Trophoblast cell (in vitro differentiated cells and primary cell): ENCODE results near the gene ACP5.
A peak's percentile ranks its signal among the peaks of the same experiment; 100 is the strongest.

ENCODE experiments used
- DNase-seq, 2 donors: peaks; one replicate each; pipeline ENCODE4 v3.0.0-alpha.2; 2016
- H2AFZ ChIP-seq: 2 replicates; pipeline ENCODE4 v1.6.1; 2013; ENCODE audit warnings: low read length, moderate library complexity, mild to moderate bottlenecking; ENCODE audit not compliant: insufficient read depth, poor library complexity
- H2AK5ac ChIP-seq: 2 replicates; pipeline ENCODE4 v1.6.1; 2013; ENCODE audit warnings: mild to moderate bottlenecking, low read length
- H2BK120ac ChIP-seq: 2 replicates; pipeline ENCODE4 v1.6.1; 2013; ENCODE audit warnings: low read length, mild to moderate bottlenecking, moderate library complexity; ENCODE audit not compliant: insufficient read depth, poor library complexity
- H2BK12ac ChIP-seq: 2 replicates; pipeline ENCODE4 v1.6.1; 2013; ENCODE audit warnings: mild to moderate bottlenecking, low read length, moderate library complexity
- H2BK5ac ChIP-seq: 2 replicates; pipeline ENCODE4 v1.6.1; 2013; ENCODE audit warnings: low read length, low read depth, moderate library complexity, mild to moderate bottlenecking; ENCODE audit not compliant: poor library complexity
- H3K14ac ChIP-seq: 2 replicates; pipeline ENCODE4 v1.6.1; 2013; ENCODE audit warnings: mild to moderate bottlenecking, low read length
- H3K18ac ChIP-seq: 2 replicates; pipeline ENCODE4 v1.6.1; 2013; ENCODE audit warnings: mild to moderate bottlenecking, low read length
- H3K23ac ChIP-seq: 2 replicates; pipeline ENCODE4 v1.6.1; 2013; ENCODE audit warnings: low read length
- H3K27ac ChIP-seq: 2 replicates; pipeline ENCODE4 v1.5.1; 2013; ENCODE audit warnings: low read depth, mild to moderate bottlenecking, inconsistent platforms, low read length, moderate library complexity
- H3K27me3 ChIP-seq: 2 replicates; pipeline ENCODE4 v1.6.1; 2013; ENCODE audit warnings: inconsistent platforms, mild to moderate bottlenecking, low read length, moderate library complexity; ENCODE audit not compliant: insufficient read depth
- H3K36me3 ChIP-seq, 2 experiments: 1 replicate in 1 of 2; 2 replicates in 1 of 2; pipeline ENCODE4 v1.6.1; 2013; ENCODE audit warnings: low read length in 2 of 2, mild to moderate bottlenecking in 2 of 2, moderate library complexity in 1 of 2; ENCODE audit not compliant: insufficient read depth in 2 of 2, control insufficient read depth in 1 of 2
- H3K4ac ChIP-seq: 2 replicates; pipeline ENCODE4 v1.6.1; 2013; ENCODE audit warnings: low read depth, mild to moderate bottlenecking, low read length, moderate library complexity
- H3K4me1 ChIP-seq, 2 experiments: 1 replicate in 1 of 2; 2 replicates in 1 of 2; pipeline ENCODE4 v1.6.1; 2013; ENCODE audit warnings: low read length in 2 of 2, mild to moderate bottlenecking in 2 of 2, moderate library complexity in 1 of 2; ENCODE audit not compliant: insufficient read depth in 2 of 2, control insufficient read depth in 1 of 2
- H3K4me2 ChIP-seq: 2 replicates; pipeline ENCODE4 v1.6.1; 2013; ENCODE audit warnings: inconsistent platforms, mild to moderate bottlenecking, low read length, moderate library complexity
- H3K4me3 ChIP-seq: 2 replicates; pipeline ENCODE4 v1.5.1; 2013; ENCODE audit warnings: mild to moderate bottlenecking, low read depth, low read length, inconsistent platforms
- H3K79me1 ChIP-seq: one replicate; pipeline ENCODE4 v1.6.1; 2013; ENCODE audit warnings: low read length
- H3K79me2 ChIP-seq: 2 replicates; pipeline ENCODE4 v1.6.1; 2013; ENCODE audit warnings: low read length, mild to moderate bottlenecking; ENCODE audit not compliant: control insufficient read depth, insufficient read depth, poor library complexity
- H3K9ac ChIP-seq: 2 replicates; pipeline ENCODE4 v1.6.1; 2013; ENCODE audit warnings: mild to moderate bottlenecking, low read length
- H3K9me3 ChIP-seq: 2 replicates; pipeline ENCODE4 v1.6.1; 2013; ENCODE audit warnings: low read depth, mild to moderate bottlenecking, control low read depth, inconsistent platforms, low read length; ENCODE audit not compliant: insufficient read depth
- H4K12ac ChIP-seq: 2 replicates; pipeline ENCODE4 v1.6.1; 2013; ENCODE audit warnings: low read depth, mild to moderate bottlenecking, low read length, moderate library complexity
- H4K8ac ChIP-seq: 2 replicates; pipeline ENCODE4 v1.6.1; 2013; ENCODE audit warnings: low read depth, mild to moderate bottlenecking, low read length, moderate library complexity
- H4K91ac ChIP-seq: one replicate; pipeline ENCODE4 v1.6.1; 2013; ENCODE audit warnings: low read depth, mild to moderate bottlenecking, low read length, moderate library complexity
- WGBS: extraction: QIAGEN DNeasy Blood & Tissue Kit; methylation state at CpG from one replicate; pipeline ENCODE4 v1.1.7; 2013; ENCODE audit warnings: missing lambda C conversion rate; ENCODE audit not compliant: insufficient read length, insufficient coverage; ENCODE audit errors: extremely low coverage; 5-methylcytosine and 5-hydroxymethylcytosine counted together

Gene ACP5

GRCh38 chr19:11535792-11536595 lies 41.5 kb downstream of the ACP5 start:
- Histone ChIP-seq H3K18ac (peak overlapping the region; percentile 19), H3K27ac (peak overlapping the region; percentile 31), H3K9me3 (no peaks in the 10 kb centered on the region), H3K4ac (peak overlapping the region; percentile 65), H3K79me2 (peaks cover 20% of the 10 kb centered on the region), H3K4me2 (peak overlapping the region; percentile 64), H3K4me1 (peaks cover 17 to 21% of the 10 kb centered on the region in 2 experiments), H3K27me3 (no peaks in the 10 kb centered on the region), H2AFZ (peak overlapping the region; percentile 81), H3K9ac (peak overlapping the region; percentile 71), H2BK12ac (peak overlapping the region; percentile 58), H2AK5ac (peak overlapping the region; percentile 21), H2BK5ac (peak overlapping the region; percentile 96), H4K91ac (peak overlapping the region; percentile 78), H3K79me1 (peaks cover 29% of the 10 kb centered on the region), H4K12ac (peak overlapping the region; percentile 47), H3K14ac (peak overlapping the region; percentile 62), H4K8ac (peak overlapping the region; percentile 73), H3K4me3 (no peak overlapping the region), H3K23ac (no peak overlapping the region), H3K36me3 (peaks cover 2 to 6% of the 10 kb centered on the region in 2 experiments), H2BK120ac (peak overlapping the region; percentile 90)
- WGBS = no CpG with 5 or more reads among the region's 54 CpGs
- peak; percentile 89 to 96 for DNase-seq

DNA sequence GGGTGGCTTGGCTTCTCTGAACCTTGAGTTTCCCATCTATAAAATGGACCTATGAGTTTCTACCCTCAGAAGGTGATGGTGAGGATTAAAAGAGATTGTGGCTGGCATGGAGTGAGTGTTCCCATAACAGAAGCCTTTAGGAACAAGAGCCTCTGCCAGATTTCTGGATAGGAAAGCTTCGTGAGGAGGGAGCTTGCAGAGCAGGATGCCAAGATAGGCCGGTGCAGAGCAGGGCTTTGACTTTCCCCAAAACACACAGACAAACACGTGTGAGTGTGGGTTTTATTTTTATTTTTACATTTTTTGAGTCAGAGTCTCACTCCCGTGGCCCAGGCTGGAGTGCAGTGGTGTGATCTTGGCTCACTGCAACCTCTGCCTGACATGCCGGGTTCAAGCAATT lies 42.5 kb downstream of the ACP5 start:
- Histone ChIP-seq H3K4me1 (peaks cover 12 to 15% of the 10 kb centered on the region in 2 experiments), H3K27ac (no peak overlapping the region), H4K8ac (no peak overlapping the region), H3K36me3 (no peaks in the 10 kb centered on the region), H3K9me3 (no peaks in the 10 kb centered on the region), H3K79me1 (peaks cover 21% of the 10 kb centered on the region), H3K18ac (no peak overlapping the region), H4K91ac (no peak overlapping the region), H3K4me2 (no peak overlapping the region), H3K4me3 (no peak overlapping the region), H2AK5ac (no peak overlapping the region), H3K4ac (no peak overlapping the region), H3K79me2 (peaks cover 13% of the 10 kb centered on the region), H2BK5ac (no peak overlapping the region), H2AFZ (no peak overlapping the region), H2BK12ac (no peak overlapping the region), H3K9ac (no peak overlapping the region), H3K23ac (no peak overlapping the region), H3K14ac (no peak overlapping the region), H4K12ac (no peak overlapping the region), H3K27me3 (no peaks in the 10 kb centered on the region), H2BK120ac (no peak overlapping the region)
- no peak for DNase-seq
- no CpG with 5 or more reads among the region's 5 CpGs for WGBS

DNA sequence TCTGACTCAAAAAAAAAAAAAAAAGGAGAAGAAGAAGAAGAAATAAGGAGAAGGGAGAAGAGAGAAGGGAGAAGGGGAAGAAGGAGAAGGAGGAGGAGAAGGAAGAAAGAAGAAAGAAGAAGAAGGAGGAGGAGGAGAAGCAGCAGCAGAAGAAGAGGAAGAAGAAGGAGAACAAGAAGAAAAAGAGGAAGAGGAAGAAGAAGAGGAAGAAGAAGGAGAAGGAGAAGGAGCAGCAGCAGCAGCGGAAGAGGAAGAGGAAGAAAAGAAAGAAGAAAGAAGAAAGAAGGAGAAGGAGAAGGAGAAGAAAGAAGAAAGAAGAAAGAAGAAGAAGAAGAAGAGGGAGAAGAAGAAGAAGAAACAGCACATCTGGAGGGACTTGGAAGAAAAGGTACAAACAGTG lies 42.9 kb downstream of the ACP5 start:
- Histone ChIP-seq H3K79me2 (peaks cover 12% of the 10 kb centered on the region), H4K91ac (no peak overlapping the region), H3K23ac (no peak overlapping the region), H3K14ac (no peak overlapping the region), H2BK12ac (no peak overlapping the region), H2AFZ (no peak overlapping the region), H3K9ac (no peak overlapping the region), H2BK5ac (no peak overlapping the region), H3K9me3 (no peaks in the 10 kb centered on the region), H3K4me2 (no peak overlapping the region), H4K8ac (no peak overlapping the region), H4K12ac (no peak overlapping the region), H2AK5ac (no peak overlapping the region), H3K27me3 (no peaks in the 10 kb centered on the region), H3K4me3 (no peak overlapping the region), H3K4me1 (peaks cover 11 to 15% of the 10 kb centered on the region in 2 experiments), H3K79me1 (peaks cover 19% of the 10 kb centered on the region), H3K36me3 (no peaks in the 10 kb centered on the region), H2BK120ac (no peak overlapping the region), H3K4ac (no peak overlapping the region), H3K18ac (no peak overlapping the region), H3K27ac (no peak overlapping the region)
- no peak for DNase-seq
- no CpG with 5 or more reads among the region's 1 CpG for WGBS

GRCh38 chr19:11530432-11530831 lies 47.0 kb downstream of the ACP5 start:
- Histone ChIP-seq H4K8ac (no peak overlapping the region), H3K14ac (no peak overlapping the region), H3K79me1 (peaks cover 7% of the 10 kb centered on the region), H3K4ac (no peak overlapping the region), H3K36me3 (no peaks in the 10 kb centered on the region), H3K23ac (no peak overlapping the region), H3K9ac (no peak overlapping the region), H4K12ac (no peak overlapping the region), H2BK12ac (no peak overlapping the region), H3K4me1 (peaks cover 3 to 8% of the 10 kb centered on the region in 2 experiments), H2AFZ (no peak overlapping the region), H3K27ac (no peak overlapping the region), H3K9me3 (no peaks in the 10 kb centered on the region), H2BK5ac (no peak overlapping the region), H4K91ac (no peak overlapping the region), H3K27me3 (no peaks in the 10 kb centered on the region), H3K18ac (no peak overlapping the region), H2BK120ac (no peak overlapping the region), H2AK5ac (no peak overlapping the region), H3K79me2 (peaks cover 2% of the 10 kb centered on the region), H3K4me2 (no peak overlapping the region), H3K4me3 (no peak overlapping the region)
- peak; percentile 92 to 97 for DNase-seq
- no CpG with 5 or more reads among the region's 9 CpGs for WGBS
